Neural cell (in vitro differentiated cells): ENCODE measurements around the gene NKX2-3.

Experiments used
- CTCF ChIP-seq: fragments of 450-650 bp; IDR thresholded peaks from 2 replicates; pipeline ENCODE4 v1.5.1; 2014; ENCODE audit warnings: antibody characterized with exemption, mild to moderate bottlenecking, moderate library complexity; ENCODE audit not compliant: poor library complexity, severe bottlenecking
- EZH2 ChIP-seq: fragments of 200-600, 300-800 bp; shearing (Covaris generic), sonication (generic); IDR thresholded peaks from 2 replicates; pipeline ENCODE4 v1.6.1; 2014; ENCODE audit warnings: antibody characterized with exemption, low read length, borderline replicate concordance, mild to moderate bottlenecking; ENCODE audit not compliant: insufficient read depth, poor library complexity, severe bottlenecking
- SMC3 ChIP-seq: fragments of 450-650 bp; conservative IDR thresholded peaks from 2 replicates; pipeline ENCODE4 v1.6.1; 2014; ENCODE audit warnings: antibody characterized with exemption, mild to moderate bottlenecking, moderate library complexity; ENCODE audit not compliant: poor library complexity

DNA sequence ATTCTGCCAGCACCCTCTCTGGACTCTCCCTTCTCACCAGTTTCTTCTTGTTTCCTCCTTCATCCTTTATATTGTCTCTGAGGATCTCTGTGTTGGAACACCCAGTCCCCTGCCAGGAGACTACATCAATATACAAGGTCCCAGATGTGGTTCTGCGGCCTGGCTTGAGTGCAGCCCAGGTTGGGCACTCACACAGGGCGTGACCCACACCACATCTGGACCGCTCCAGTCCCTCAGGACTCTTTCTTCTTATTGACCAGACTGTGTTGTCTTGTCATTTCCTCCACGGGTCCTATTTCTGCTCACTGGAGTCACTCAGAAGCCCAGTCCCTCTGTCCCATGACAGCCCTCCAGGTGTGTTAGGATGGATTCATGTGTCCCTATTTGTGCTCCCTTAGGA, 26.0 kb downstream of the NKX2-3 start:
- TF ChIP-seq CTCF = no peak
- no peak for TF ChIP-seq EZH2
- TF ChIP-seq SMC3 = no peak
